Activated CD8-positive, alpha-beta T cell treated with anti-CD3 and anti-CD28 coated beads for 36 hours (primary cell): ENCODE results near the gene NUTM2E. TPM values are rescaled to one million over a fixed set of nuclear protein-coding genes. Genes with fewer than 3 reads are reported as not detected.
A peak's percentile ranks its signal among the peaks of the same experiment; 100 is the strongest.
"Not testable (repeated sequence)": the region's sequence is repeated elsewhere in the genome, so short reads cannot be mapped to it uniquely, and the experiment has no call there.

ENCODE experiments used
- ATAC-seq: fragments of 200-7000 bp; cut with Tn5 transposase; one replicate; pipeline ENCODE4 v1.10.0; 2021; ENCODE audit warnings: mild to moderate bottlenecking, moderate library complexity
- CTCF ChIA-PET: fragments of 350-600 bp; sonication (Branson Sonifier 250); formaldehyde crosslinking; loops from one replicate; lab custom pipeline; 2021; ENCODE audit warnings: antibody characterized with exemption; lab: Charles Lee
- POLR2A ChIA-PET: fragments of 350-600 bp; sonication (Branson Sonifier 250); formaldehyde crosslinking; loops from one replicate; lab custom pipeline; 2021; ENCODE audit warnings: antibody characterized with exemption; lab: Charles Lee
- DNase-seq: peaks from one replicate; pipeline ENCODE4 v3.0.0-alpha.2; 2020
- H3K27ac Mint-ChIP-seq: one replicate; pipeline ENCODE4 v1.8.0; 2021; ENCODE audit warnings: mild to moderate bottlenecking, mixed read lengths
- H3K27me3 Mint-ChIP-seq: one replicate; pipeline ENCODE4 v1.8.0; 2021; ENCODE audit warnings: mixed read lengths
- H3K36me3 Mint-ChIP-seq: one replicate; pipeline ENCODE4 v1.8.0; 2021; ENCODE audit warnings: low read depth, mixed read lengths
- H3K4me1 Mint-ChIP-seq: one replicate; pipeline ENCODE4 v1.8.0; 2021; ENCODE audit warnings: low read depth, mixed read lengths
- H3K4me3 Mint-ChIP-seq: one replicate; pipeline ENCODE4 v1.8.0; 2021; ENCODE audit warnings: mild to moderate bottlenecking, moderate library complexity, mixed read lengths
- H3K9me3 Mint-ChIP-seq: one replicate; pipeline ENCODE4 v1.8.0; 2021; ENCODE audit warnings: mixed read lengths
- intact Hi-C: fragments of 100-400 bp; cut with micrococcal nuclease; formaldehyde crosslinking; loops from one replicate; pipeline ENCODE4 v1.10.0; 2022
- total RNA-seq, 2 experiments: library from RNA; stranded (reverse); gene quantifications; one replicate each; pipeline ENCODE4 v1.2.3, GENCODE V29; 2021

The NUTM2E gene
- total RNA-seq, 2 experiments from 2014 or later = 0.23 TPM; not detected in 1

DNA sequence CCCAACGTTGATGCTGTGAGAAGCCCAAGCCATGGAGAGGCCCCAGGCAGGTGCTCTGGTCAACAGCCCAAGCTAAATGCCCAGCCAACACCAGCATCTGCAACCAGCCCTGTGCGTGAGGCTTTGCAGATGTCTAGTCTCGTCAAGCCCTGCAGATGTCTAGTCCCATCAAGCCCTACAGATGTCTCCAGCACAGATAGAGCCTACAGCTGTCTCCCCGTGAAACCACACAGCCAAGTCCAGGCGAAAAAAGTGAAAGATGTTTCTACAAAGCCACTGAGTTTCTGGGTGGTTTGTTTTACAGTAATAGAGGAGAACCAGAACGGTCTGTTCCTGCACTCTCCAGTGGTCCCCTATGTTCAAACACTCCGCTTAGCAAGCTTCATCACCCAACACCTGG lies 41.5 kb downstream of the NUTM2E start:
- H3K27me3 Mint-ChIP-seq, H3K9me3 Mint-ChIP-seq, CTCF ChIA-PET, H3K4me3 Mint-ChIP-seq, intact Hi-C loops, H3K36me3 Mint-ChIP-seq, DNase-seq, ATAC-seq, POLR2A ChIA-PET, H3K27ac Mint-ChIP-seq, H3K4me1 Mint-ChIP-seq: not testable (repeated sequence)

DNA sequence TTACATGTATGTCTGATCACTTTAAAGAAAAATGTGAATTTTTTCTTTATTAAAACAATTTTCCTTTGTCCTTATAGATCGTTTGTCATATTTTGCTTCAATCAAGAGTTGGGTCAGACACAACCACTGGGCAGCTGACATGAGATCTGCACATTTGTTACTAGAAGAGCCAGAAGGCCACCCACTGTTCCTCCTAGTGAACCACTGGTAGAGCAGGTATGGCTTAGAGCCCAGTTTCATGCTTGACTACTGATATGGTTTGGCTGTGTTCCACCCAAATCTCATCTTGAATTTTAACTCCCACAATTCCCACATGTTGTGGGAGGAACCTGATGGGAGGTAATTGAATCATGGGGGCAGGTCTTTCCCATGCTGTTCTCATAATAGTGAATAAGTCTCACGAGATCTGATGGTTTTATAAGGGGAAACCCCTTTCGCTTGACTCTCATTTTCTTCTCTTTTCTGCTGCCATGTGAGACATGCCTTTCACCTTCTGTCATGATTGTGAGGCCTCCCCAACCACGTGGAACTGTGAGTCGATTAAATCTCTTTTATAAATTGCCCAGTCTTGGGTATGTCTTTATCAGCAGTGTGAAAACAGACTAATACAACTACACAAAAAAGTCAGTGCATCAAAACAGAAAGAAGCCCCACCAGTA lies 43.0 kb downstream of the NUTM2E start:
- POLR2A ChIA-PET, H3K36me3 Mint-ChIP-seq, H3K27me3 Mint-ChIP-seq, intact Hi-C loops, H3K27ac Mint-ChIP-seq, H3K4me3 Mint-ChIP-seq, H3K9me3 Mint-ChIP-seq, H3K4me1 Mint-ChIP-seq, CTCF ChIA-PET: not testable (repeated sequence)
- peak; percentile 19 for DNase-seq
- peak; percentile 64 for ATAC-seq

DNA sequence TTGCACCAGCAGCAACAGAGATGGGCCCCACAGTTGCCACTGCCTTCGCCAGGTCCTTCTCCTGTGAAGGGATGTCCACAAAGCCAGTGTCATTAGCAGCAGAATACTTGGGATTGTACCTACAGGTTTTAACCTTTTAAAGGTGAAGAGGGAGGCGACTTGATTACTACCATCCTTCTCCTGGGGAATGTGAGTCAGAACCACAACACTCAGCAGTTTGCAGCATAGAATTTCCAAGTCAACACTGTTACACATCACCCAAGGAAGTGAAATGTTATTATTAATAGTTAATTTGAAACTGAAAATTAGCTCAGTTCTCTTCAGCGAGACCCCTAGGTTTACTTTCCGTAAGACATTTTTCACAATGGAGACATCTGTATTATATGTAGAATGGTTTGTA lies 45.2 kb downstream of the NUTM2E start:
- POLR2A ChIA-PET, H3K27me3 Mint-ChIP-seq, CTCF ChIA-PET, H3K27ac Mint-ChIP-seq, H3K9me3 Mint-ChIP-seq, intact Hi-C loops, H3K36me3 Mint-ChIP-seq, H3K4me1 Mint-ChIP-seq, DNase-seq, H3K4me3 Mint-ChIP-seq: not testable (repeated sequence)
- peak; percentile 56 for ATAC-seq

Other genes with a start within 250 kb of the NUTM2E start
- not detected for gene SFTPA1, start 215.8 kb upstream of the NUTM2E start, total RNA-seq
- under 1 TPM; 0.18 to 0.83 TPM for gene NUTM2B, start 123.5 kb upstream of the NUTM2E start, total RNA-seq
- not detected for gene SFTPD, start 122.4 kb downstream of the NUTM2E start, total RNA-seq